Calu3 (cell line): Measurements from ENCODE around the gene PPFIBP2. TPM values are rescaled to one million over a fixed set of nuclear protein-coding genes. Genes with fewer than 3 reads are reported as not detected.

ENCODE experiments used
- BruUV-seq: library from RNA; stranded (reverse); fragments of 400-500 nt; replicated peaks from 2 replicates; lab custom pipeline; 2021; lab: Mats Ljungman, UMichigan
- CTCF ChIA-PET: fragments of 300-600 bp; sonication (Branson Sonifier 250); formaldehyde crosslinking; loops from one replicate; lab custom pipeline; 2022; ENCODE audit warnings: antibody characterized with exemption; lab: Charles Lee
- DNase-seq: peaks from one replicate; pipeline ENCODE4 v3.0.0; 2022
- H3K27ac Mint-ChIP-seq: one replicate; pipeline ENCODE4 v1.8.0; 2022; ENCODE audit warnings: mixed read lengths; ENCODE audit not compliant: unreplicated experiment
- H3K27me3 Mint-ChIP-seq: one replicate; pipeline ENCODE4 v1.8.0; 2022; ENCODE audit warnings: mixed read lengths; ENCODE audit not compliant: unreplicated experiment
- H3K36me3 Mint-ChIP-seq: one replicate; pipeline ENCODE4 v1.8.0; 2022; ENCODE audit warnings: mild to moderate bottlenecking, moderate library complexity, mixed read lengths; ENCODE audit not compliant: insufficient read depth, unreplicated experiment
- H3K4me1 Mint-ChIP-seq: one replicate; pipeline ENCODE4 v1.8.0; 2022; ENCODE audit warnings: mild to moderate bottlenecking, low read depth, mixed read lengths; ENCODE audit not compliant: unreplicated experiment
- H3K4me3 Mint-ChIP-seq: one replicate; pipeline ENCODE4 v1.8.0; 2022; ENCODE audit warnings: mild to moderate bottlenecking, low read depth, moderate library complexity, mixed read lengths; ENCODE audit not compliant: unreplicated experiment
- H3K9me3 Mint-ChIP-seq: one replicate; pipeline ENCODE4 v1.8.0; 2022; ENCODE audit warnings: low read depth, mixed read lengths; ENCODE audit not compliant: unreplicated experiment
- intact Hi-C: fragments of 100-400 bp; cut with micrococcal nuclease; formaldehyde crosslinking; loops from one replicate; pipeline ENCODE4 v1.10.0; 2022; ENCODE audit not compliant: unreplicated experiment
- total RNA-seq: library from RNA; stranded (reverse); gene quantifications from 2 replicates; pipeline ENCODE4 v1.2.3, GENCODE V29; 2022
- TF ChIP-seq, protein P1 (sequence below): fragments of 200-600 bp; IDR thresholded peaks from one replicate; pipeline ENCODE4 v1.8.0; 2022; ENCODE audit warnings: antibody characterized with exemption; ENCODE audit not compliant: unreplicated experiment

Gene PPFIBP2
- total RNA-seq, 1 experiment from 2014 or later, result 28.5 TPM

DNA sequence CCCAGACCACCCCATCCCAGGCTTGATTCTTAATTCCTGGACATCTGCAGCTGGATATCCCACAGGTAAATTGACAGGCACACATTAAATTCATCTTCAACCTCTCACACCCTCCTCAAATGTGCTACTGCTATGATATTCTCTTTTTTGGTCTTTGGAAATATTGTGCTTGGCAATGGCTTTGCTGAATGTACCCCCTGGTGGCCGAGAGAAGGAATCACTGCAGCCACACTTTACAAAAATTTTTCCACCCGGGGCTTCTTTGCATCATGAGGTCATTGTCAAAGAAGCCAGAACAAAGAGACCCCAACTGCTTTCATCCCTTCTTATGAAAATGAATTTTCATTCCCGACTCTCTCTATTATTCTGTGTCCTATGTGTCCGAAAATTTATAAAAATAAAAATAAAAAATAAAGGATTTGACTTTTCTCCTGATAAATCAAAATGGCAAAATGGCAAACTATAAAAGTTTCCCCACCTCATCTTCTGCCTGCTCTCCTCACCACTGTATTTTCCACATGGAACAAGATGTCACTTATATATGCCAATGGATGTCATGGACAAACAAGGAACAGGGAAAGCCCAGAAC lies 174.5 kb downstream of the PPFIBP2 start:
- Mint-ChIP-seq H3K27me3 (peaks cover 25% of the 10 kb centered on the region), H3K36me3 (no peaks in the 10 kb centered on the region), H3K9me3 (no peaks in the 10 kb centered on the region), H3K4me1 (peaks cover 7% of the 10 kb centered on the region), H3K27ac (no peak overlapping the region), H3K4me3 (no peak overlapping the region)
- CTCF ChIA-PET, result no interaction called here
- TF ChIP-seq, protein P1, sequence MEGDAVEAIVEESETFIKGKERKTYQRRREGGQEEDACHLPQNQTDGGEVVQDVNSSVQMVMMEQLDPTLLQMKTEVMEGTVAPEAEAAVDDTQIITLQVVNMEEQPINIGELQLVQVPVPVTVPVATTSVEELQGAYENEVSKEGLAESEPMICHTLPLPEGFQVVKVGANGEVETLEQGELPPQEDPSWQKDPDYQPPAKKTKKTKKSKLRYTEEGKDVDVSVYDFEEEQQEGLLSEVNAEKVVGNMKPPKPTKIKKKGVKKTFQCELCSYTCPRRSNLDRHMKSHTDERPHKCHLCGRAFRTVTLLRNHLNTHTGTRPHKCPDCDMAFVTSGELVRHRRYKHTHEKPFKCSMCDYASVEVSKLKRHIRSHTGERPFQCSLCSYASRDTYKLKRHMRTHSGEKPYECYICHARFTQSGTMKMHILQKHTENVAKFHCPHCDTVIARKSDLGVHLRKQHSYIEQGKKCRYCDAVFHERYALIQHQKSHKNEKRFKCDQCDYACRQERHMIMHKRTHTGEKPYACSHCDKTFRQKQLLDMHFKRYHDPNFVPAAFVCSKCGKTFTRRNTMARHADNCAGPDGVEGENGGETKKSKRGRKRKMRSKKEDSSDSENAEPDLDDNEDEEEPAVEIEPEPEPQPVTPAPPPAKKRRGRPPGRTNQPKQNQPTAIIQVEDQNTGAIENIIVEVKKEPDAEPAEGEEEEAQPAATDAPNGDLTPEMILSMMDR, result peak; percentile 80
- BruUV-seq, result no TSS peak
- intact Hi-C loops, result loop anchor here (1.0 kb wide), 2 partner anchors 175 to 590 kb away; partner anchors contain the start of gene PPFIBP2
- DNase-seq, result peak; percentile 22

DNA sequence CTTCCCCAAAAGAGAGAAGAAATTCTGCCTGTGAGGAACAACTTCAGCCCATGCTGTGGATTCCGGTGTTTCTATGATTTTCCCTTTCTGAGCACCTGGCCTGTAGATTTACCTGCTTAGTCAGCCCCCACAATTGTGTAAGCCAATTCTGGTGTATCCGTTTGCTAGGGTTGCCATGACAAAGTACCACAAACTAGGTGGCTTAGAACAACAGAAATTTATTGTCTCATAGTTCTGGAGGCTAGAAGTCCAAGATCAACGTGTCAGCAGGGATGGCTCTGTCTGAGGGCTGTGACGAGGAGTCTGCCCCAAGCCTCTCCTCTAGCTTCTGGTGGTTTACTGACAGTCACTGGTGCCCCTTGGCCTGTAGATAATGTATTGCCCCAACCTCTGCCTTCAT lies 175.4 kb downstream of the PPFIBP2 start:
- no peak for DNase-seq
- intact Hi-C loops, result no loop called here
- H3K4me1 Mint-ChIP-seq, result peaks cover 7% of the 10 kb centered on the region
- CTCF ChIA-PET, result interaction anchor here (1.3 kb wide), 1 partner anchor 336 kb away, joined by 4 read pairs; no protein-coding TSS in a partner anchor
- no peaks in the 10 kb centered on the region for H3K9me3 Mint-ChIP-seq
- no peak overlapping the region for H3K4me3 Mint-ChIP-seq
- no TSS peak for BruUV-seq
- peaks cover 34% of the 10 kb centered on the region for H3K27me3 Mint-ChIP-seq
- TF ChIP-seq, protein P1, result no peak
- no peak overlapping the region for H3K27ac Mint-ChIP-seq
- no peaks in the 10 kb centered on the region for H3K36me3 Mint-ChIP-seq

DNA sequence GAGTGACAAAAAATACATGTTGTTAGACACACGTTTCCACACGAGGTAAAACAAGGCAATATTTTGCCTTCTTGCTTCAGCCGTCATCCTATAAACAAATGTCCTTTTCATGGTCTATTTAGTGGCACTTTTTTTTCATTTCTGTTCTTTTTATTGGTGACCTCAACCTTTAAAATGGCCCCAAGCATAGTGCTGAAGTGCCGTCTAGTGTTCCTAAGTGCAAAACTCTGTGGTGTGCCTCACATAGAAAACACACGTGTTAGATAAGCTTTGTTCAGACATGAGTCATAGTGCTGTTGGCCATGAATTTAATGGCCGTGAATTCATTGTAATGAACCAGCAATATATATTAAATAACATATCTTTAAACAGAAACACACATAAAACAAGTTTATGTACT lies 176.8 kb downstream of the PPFIBP2 start:
- Mint-ChIP-seq H3K27me3 (peaks cover 38% of the 10 kb centered on the region), H3K4me1 (peaks cover 7% of the 10 kb centered on the region), H3K36me3 (no peaks in the 10 kb centered on the region), H3K9me3 (no peaks in the 10 kb centered on the region), H3K27ac (no peak overlapping the region), H3K4me3 (no peak overlapping the region)
- BruUV-seq, result no TSS peak
- no peak for DNase-seq
- TF ChIP-seq, protein P1, result no peak
- intact Hi-C loops, result no loop called here
- CTCF ChIA-PET, result interaction anchor here (0.6 kb wide), 1 partner anchor 253 kb away, joined by 4 read pairs; no protein-coding TSS in a partner anchor

DNA sequence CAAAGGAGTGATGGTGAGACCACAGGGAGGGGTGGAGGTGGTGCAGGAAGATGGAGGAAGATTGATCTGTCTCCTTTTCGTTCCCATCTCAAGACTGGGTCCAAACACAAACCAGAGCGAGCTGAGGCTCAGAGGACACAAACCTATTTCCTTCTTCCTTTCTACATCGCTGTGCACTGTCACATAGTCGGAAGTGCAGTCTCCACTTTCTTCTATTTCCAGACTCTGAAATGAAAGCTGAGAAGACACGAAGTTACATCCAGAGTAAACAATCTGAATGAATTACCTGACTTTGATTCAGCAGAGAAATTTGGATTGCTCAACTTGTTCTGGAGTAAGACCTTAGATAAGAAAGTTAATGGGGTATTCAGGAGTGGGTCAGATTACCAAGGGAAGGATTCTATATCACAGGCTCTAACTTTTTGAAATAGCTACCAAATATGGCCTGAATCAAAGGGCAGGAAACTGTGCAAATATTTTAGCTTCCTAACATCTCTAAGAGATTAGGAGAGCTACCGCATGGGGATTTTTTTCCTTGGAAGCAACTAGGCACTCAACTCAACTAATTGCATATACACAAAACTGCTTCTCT lies 178.1 kb downstream of the PPFIBP2 start:
- Mint-ChIP-seq H3K4me1 (peaks cover 7% of the 10 kb centered on the region), H3K36me3 (no peaks in the 10 kb centered on the region), H3K27ac (no peak overlapping the region), H3K9me3 (no peaks in the 10 kb centered on the region), H3K27me3 (peaks cover 39% of the 10 kb centered on the region), H3K4me3 (no peak overlapping the region)
- no TSS peak for BruUV-seq
- CTCF ChIA-PET, result interaction anchor here (1.3 kb wide), 1 partner anchor 178 kb away, joined by 3 read pairs; the partner anchor contains the start of gene PPFIBP2
- TF ChIP-seq, protein P1, result no peak
- no peak for DNase-seq
- intact Hi-C loops, result no loop called here
